WERI-Rb-1 (cell line): ENCODE data around the gene TRAIP.
"Not testable (repeated sequence)": the region's sequence is repeated elsewhere in the genome, so short reads cannot be mapped to it uniquely, and the experiment has no call there.

Experiments
- DNase-seq: peaks from one replicate; pipeline ENCODE4 v3.0.0-alpha.2; 2020
- H3K27ac ChIP-seq: fragments of 250-450 bp; sonication (Bioruptor Pico); 2 replicates; pipeline ENCODE4 v1.5.1; 2020; ENCODE audit warnings: mild to moderate bottlenecking, moderate library complexity
- H3K27me3 ChIP-seq: fragments of 250-450 bp; sonication (Bioruptor Pico); 2 replicates; pipeline ENCODE4 v1.5.1; 2021; ENCODE audit warnings: mild to moderate bottlenecking, low read depth, moderate library complexity; ENCODE audit not compliant: insufficient read depth, severe bottlenecking
- H3K36me3 ChIP-seq: fragments of 250-450 bp; sonication (Bioruptor Pico); 2 replicates; pipeline ENCODE4 v1.5.1; 2020; ENCODE audit warnings: mild to moderate bottlenecking, moderate library complexity
- H3K4me3 ChIP-seq: 2 replicates; pipeline ENCODE4 v1.5.1; 2011; ENCODE audit warnings: low read depth, mild to moderate bottlenecking, control low read depth, low read length
- H3K9me3 ChIP-seq: fragments of 250-450 bp; sonication (Bioruptor Pico); 2 replicates; pipeline ENCODE4 v1.5.1; 2021; ENCODE audit warnings: mild to moderate bottlenecking, moderate library complexity; ENCODE audit not compliant: severe bottlenecking
- CTCF ChIP-seq: IDR thresholded peaks from 2 replicates; pipeline ENCODE4 v1.5.1; 2011; ENCODE audit warnings: low read depth, mild to moderate bottlenecking, control low read depth, inconsistent platforms, low read length

Gene TRAIP

GRCh38 chr3:49856181-49857005 is at the start of gene TRAIP:
TRAIP (minus strand) TSS chr3:49856564; CDS start chr3:49856453, 111 bp downstream.
- H3K36me3 ChIP-seq = peaks cover 11% of the 10 kb centered on the region
- H3K9me3 ChIP-seq = no peaks in the 10 kb centered on the region
- TF ChIP-seq CTCF = peak; percentile 12; the same call in 1 of the 2 replicates
- peak within 1 kb of the TSS; percentile 98 for H3K4me3 ChIP-seq
- H3K27me3 ChIP-seq = no peaks in the 10 kb centered on the region
- H3K27ac ChIP-seq = peak within 1 kb of the TSS; percentile 66
- peak; percentile 94 for DNase-seq

- not testable (repeated sequence) for H3K27me3 ChIP-seq, H3K27ac ChIP-seq, H3K4me3 ChIP-seq
Observed at GRCh38 chr3:49904448-49904847, 48.1 kb upstream of the TRAIP start.

GRCh38 chr3:49903451-49904424 is 47.4 kb upstream of the TRAIP start, which contains the start of gene MST1R:
MST1R (minus strand) TSS chr3:49903873; CDS start chr3:49903609, 264 bp downstream.
- no peak within 1 kb of the TSS for H3K27ac ChIP-seq
- H3K36me3 ChIP-seq = no peaks in the 10 kb centered on the region
- H3K9me3 ChIP-seq = no peaks in the 10 kb centered on the region
- no peak for TF ChIP-seq CTCF
- DNase-seq = no peak
- no peaks in the 10 kb centered on the region for H3K27me3 ChIP-seq
- no peak within 1 kb of the TSS for H3K4me3 ChIP-seq

More at GRCh38 chr3:49904448-49904847, 48.1 kb upstream of the TRAIP start:
- not testable (repeated sequence) for DNase-seq, H3K9me3 ChIP-seq, H3K36me3 ChIP-seq

GRCh38 chr3:49902511-49903345 is 46.4 kb upstream of the TRAIP start:
- Histone ChIP-seq H3K4me3 (no peak overlapping the region), H3K27me3 (no peaks in the 10 kb centered on the region), H3K27ac (no peak overlapping the region), H3K36me3 (no peaks in the 10 kb centered on the region), H3K9me3 (no peaks in the 10 kb centered on the region)
- DNase-seq = no peak
- TF ChIP-seq CTCF = no peak

- TF ChIP-seq CTCF = no peak
- H3K36me3 ChIP-seq = no peaks in the 10 kb centered on the region
- H3K4me3 ChIP-seq = no peak overlapping the region
- no peaks in the 10 kb centered on the region for H3K9me3 ChIP-seq
- no peaks in the 10 kb centered on the region for H3K27me3 ChIP-seq
- DNase-seq = no peak
- H3K27ac ChIP-seq = no peak overlapping the region
Observed at GRCh38 chr3:49901366-49902339, 45.3 kb upstream of the TRAIP start.
